Tibial nerve (tissue), 3 donors: ENCODE data around the gene SEMA3A.

Source experiments
- POLR2A ChIP-seq, 2 donors: fragments of 450-650 bp; IDR thresholded peaks; one replicate each; pipeline ENCODE4 v1.6.1; 2017; ENCODE audit warnings: antibody characterized with exemption in 2 of 2, mild to moderate bottlenecking in 2 of 2, moderate library complexity in 2 of 2
- TF ChIP-seq, protein P1 (sequence below), 5 experiments: fragments of 200-600 bp in 3 of 5; fragments of 450-650 bp in 2 of 5; sonication (generic) in 3 of 5; IDR thresholded peaks; one replicate each; pipeline ENCODE4 v1.5.1; 2016 to 2019; ENCODE audit warnings: antibody characterized with exemption in 5 of 5, mild to moderate bottlenecking in 3 of 5, moderate library complexity in 2 of 5

DNA sequence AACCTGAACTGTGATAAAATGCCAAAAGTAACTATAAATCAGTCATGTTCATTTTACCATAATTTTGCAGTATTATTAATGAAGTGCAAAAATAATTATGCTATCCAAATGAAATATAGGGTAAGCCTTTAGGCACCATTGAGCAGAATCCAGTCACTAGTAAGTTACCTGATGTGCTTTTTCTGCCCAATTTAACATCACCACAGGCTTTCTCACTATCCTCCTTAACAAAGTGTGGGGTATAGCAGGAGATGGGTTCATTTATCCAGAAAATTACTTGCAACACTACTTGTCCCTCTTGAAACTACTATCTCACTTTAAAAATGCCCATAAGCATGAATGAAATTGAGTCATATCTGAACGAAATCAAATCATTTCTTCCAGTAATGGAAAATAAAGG lies 211.0 kb downstream of the SEMA3A start:
- TF ChIP-seq, protein P1, sequence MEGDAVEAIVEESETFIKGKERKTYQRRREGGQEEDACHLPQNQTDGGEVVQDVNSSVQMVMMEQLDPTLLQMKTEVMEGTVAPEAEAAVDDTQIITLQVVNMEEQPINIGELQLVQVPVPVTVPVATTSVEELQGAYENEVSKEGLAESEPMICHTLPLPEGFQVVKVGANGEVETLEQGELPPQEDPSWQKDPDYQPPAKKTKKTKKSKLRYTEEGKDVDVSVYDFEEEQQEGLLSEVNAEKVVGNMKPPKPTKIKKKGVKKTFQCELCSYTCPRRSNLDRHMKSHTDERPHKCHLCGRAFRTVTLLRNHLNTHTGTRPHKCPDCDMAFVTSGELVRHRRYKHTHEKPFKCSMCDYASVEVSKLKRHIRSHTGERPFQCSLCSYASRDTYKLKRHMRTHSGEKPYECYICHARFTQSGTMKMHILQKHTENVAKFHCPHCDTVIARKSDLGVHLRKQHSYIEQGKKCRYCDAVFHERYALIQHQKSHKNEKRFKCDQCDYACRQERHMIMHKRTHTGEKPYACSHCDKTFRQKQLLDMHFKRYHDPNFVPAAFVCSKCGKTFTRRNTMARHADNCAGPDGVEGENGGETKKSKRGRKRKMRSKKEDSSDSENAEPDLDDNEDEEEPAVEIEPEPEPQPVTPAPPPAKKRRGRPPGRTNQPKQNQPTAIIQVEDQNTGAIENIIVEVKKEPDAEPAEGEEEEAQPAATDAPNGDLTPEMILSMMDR (IDR thresholded peaks at IDR 0.05), result no peak
- no peak for TF ChIP-seq POLR2A (IDR thresholded peaks at IDR 0.05)
